H9 (cell line): Measurements from ENCODE around the gene ANKRD12. TPM values are rescaled to one million over a fixed set of nuclear protein-coding genes. Genes with fewer than 3 reads are reported as not detected.

Experiments
- DNase-seq: peaks from one replicate; pipeline ENCODE4 v3.0.0-alpha.2; 2017
- H2AFZ ChIP-seq: one replicate; pipeline ENCODE4 v1.6.1; 2013; ENCODE audit warnings: mild to moderate bottlenecking, low read length, control low read depth, moderate library complexity
- H2AK5ac ChIP-seq: 2 replicates; pipeline ENCODE4 v1.6.1; 2013; ENCODE audit warnings: low read length, control low read depth, mixed read lengths; ENCODE audit not compliant: insufficient read length
- H2BK120ac ChIP-seq: one replicate; pipeline ENCODE4 v1.6.1; 2013; ENCODE audit warnings: low read depth, mild to moderate bottlenecking, low read length, control low read depth, inconsistent platforms; ENCODE audit not compliant: poor library complexity, severe bottlenecking
- H2BK12ac ChIP-seq: 2 replicates; pipeline ENCODE4 v1.6.1; 2013; ENCODE audit warnings: low read length, control low read depth, mixed read lengths, low read depth; ENCODE audit not compliant: insufficient read length
- H2BK15ac ChIP-seq: 2 replicates; pipeline ENCODE4 v1.6.1; 2013; ENCODE audit warnings: low read depth, low read length, control low read depth
- H2BK20ac ChIP-seq: one replicate; pipeline ENCODE4 v1.6.1; 2013; ENCODE audit warnings: low read depth, mild to moderate bottlenecking, low read length, control low read depth, inconsistent platforms; ENCODE audit not compliant: poor library complexity, severe bottlenecking
- H2BK5ac ChIP-seq: 2 replicates; pipeline ENCODE4 v1.6.1; 2013; ENCODE audit warnings: low read length, control low read depth, mixed read lengths; ENCODE audit not compliant: insufficient read length
- H3K14ac ChIP-seq: 2 replicates; pipeline ENCODE4 v1.6.1; 2013; ENCODE audit warnings: low read length, control low read depth; ENCODE audit not compliant: insufficient read depth
- H3K18ac ChIP-seq: 2 replicates; pipeline ENCODE4 v1.6.1; 2013; ENCODE audit warnings: low read depth, mild to moderate bottlenecking, mixed read lengths, low read length, control low read depth; ENCODE audit not compliant: insufficient read length
- H3K23ac ChIP-seq: 2 replicates; pipeline ENCODE4 v1.6.1; 2013; ENCODE audit warnings: low read length, control low read depth, mixed read lengths, low read depth; ENCODE audit not compliant: insufficient read length
- H3K23me2 ChIP-seq: 2 replicates; pipeline ENCODE4 v1.6.1; 2013; ENCODE audit warnings: low read depth, mild to moderate bottlenecking, mixed read lengths, low read length, control low read depth; ENCODE audit not compliant: insufficient read length, poor library complexity, severe bottlenecking
- H3K27ac ChIP-seq: 2 replicates; pipeline ENCODE4 v1.5.1; 2013; ENCODE audit warnings: low read length, control low read depth, mixed read lengths, low read depth; ENCODE audit not compliant: insufficient read length
- H3K27me3 ChIP-seq: 2 replicates; pipeline ENCODE4 v1.6.1; 2013; ENCODE audit warnings: low read length, control low read depth, inconsistent platforms; ENCODE audit not compliant: insufficient read depth
- H3K4ac ChIP-seq: 2 replicates; pipeline ENCODE4 v1.6.1; 2013; ENCODE audit warnings: low read depth, mild to moderate bottlenecking, control low read depth, inconsistent platforms, low read length, moderate library complexity
- H3K4me1 ChIP-seq: 2 replicates; pipeline ENCODE4 v1.6.1; 2013; ENCODE audit warnings: low read length, control low read depth, inconsistent platforms; ENCODE audit not compliant: insufficient read depth
- H3K4me2 ChIP-seq: 2 replicates; pipeline ENCODE4 v1.6.1; 2013; ENCODE audit warnings: low read length, control low read depth, mixed read lengths; ENCODE audit not compliant: insufficient read length, insufficient read depth
- H3K56ac ChIP-seq: 2 replicates; pipeline ENCODE4 v1.6.1; 2013; ENCODE audit warnings: low read depth, mild to moderate bottlenecking, mixed read lengths, low read length, control low read depth; ENCODE audit not compliant: insufficient read length
- H3K79me1 ChIP-seq: 2 replicates; pipeline ENCODE4 v1.6.1; 2013; ENCODE audit warnings: low read depth, mild to moderate bottlenecking, moderate library complexity, low read length, control low read depth, inconsistent platforms; ENCODE audit not compliant: insufficient read depth, poor library complexity, severe bottlenecking
- H3K79me2 ChIP-seq: 2 replicates; pipeline ENCODE4 v1.6.1; 2013; ENCODE audit warnings: low read length, control low read depth, inconsistent platforms; ENCODE audit not compliant: insufficient read depth
- H3K9ac ChIP-seq: 2 replicates; pipeline ENCODE4 v1.6.1; 2013; ENCODE audit warnings: low read length, control low read depth, mixed read lengths; ENCODE audit not compliant: insufficient read length; ENCODE audit errors: extremely low read depth
- H3K9me3 ChIP-seq: one replicate; pipeline ENCODE4 v1.6.1; 2013; ENCODE audit warnings: low read depth, low read length, inconsistent platforms; ENCODE audit not compliant: control insufficient read depth
- H3T11ph ChIP-seq: one replicate; pipeline ENCODE4 v1.6.1; 2013; ENCODE audit warnings: mild to moderate bottlenecking, low read length, control low read depth, inconsistent platforms
- H4K20me1 ChIP-seq: one replicate; pipeline ENCODE4 v1.6.1; 2013; ENCODE audit not compliant: control insufficient read depth, insufficient read length, insufficient read depth
- H4K5ac ChIP-seq: 2 replicates; pipeline ENCODE4 v1.6.1; 2013; ENCODE audit warnings: low read depth, mild to moderate bottlenecking, mixed read lengths, low read length, control low read depth; ENCODE audit not compliant: insufficient read length
- H4K8ac ChIP-seq: replicated peaks from 2 replicates; pipeline ENCODE4 v1.6.1; 2013; ENCODE audit warnings: low read length, control low read depth, mixed read lengths, low read depth; ENCODE audit not compliant: insufficient read length
- H4K91ac ChIP-seq: 2 replicates; pipeline ENCODE4 v1.6.1; 2013; ENCODE audit warnings: low read depth, mild to moderate bottlenecking, moderate library complexity, mixed read lengths, low read length, control low read depth; ENCODE audit not compliant: insufficient read length
- H3K27ac Mint-ChIP-seq, 3 experiments: 2 replicates in 2 of 3; 3 replicates in 1 of 3; pipeline ENCODE4 v1.8.0; 2020 to 2021; ENCODE audit warnings: mixed read lengths in 3 of 3, mild to moderate bottlenecking in 1 of 3, moderate library complexity in 1 of 3
- H3K27me3 Mint-ChIP-seq: 2 replicates; pipeline ENCODE4 v1.8.0; 2021; ENCODE audit warnings: low read depth, mild to moderate bottlenecking, moderate library complexity, mixed read lengths
- H3K36me3 Mint-ChIP-seq, 3 experiments: 2 replicates in 2 of 3; 3 replicates in 1 of 3; pipeline ENCODE4 v1.8.0; 2020 to 2021; ENCODE audit warnings: low read depth in 3 of 3, mixed read lengths in 3 of 3; ENCODE audit not compliant: insufficient read depth in 1 of 3
- H3K4me1 Mint-ChIP-seq, 2 experiments: 2 replicates each; pipeline ENCODE4 v1.8.0; 2020; ENCODE audit warnings: mixed read lengths in 2 of 2
- H3K4me3 Mint-ChIP-seq, 2 experiments: 2 replicates in 1 of 2; 3 replicates in 1 of 2; pipeline ENCODE4 v1.8.0; 2020 to 2021; ENCODE audit warnings: mild to moderate bottlenecking in 2 of 2, mixed read lengths in 2 of 2, moderate library complexity in 1 of 2
- H3K9me3 Mint-ChIP-seq, 2 experiments: 2 replicates in 1 of 2; 3 replicates in 1 of 2; pipeline ENCODE4 v1.8.0; 2020; ENCODE audit warnings: mild to moderate bottlenecking in 2 of 2, mixed read lengths in 2 of 2, moderate library complexity in 1 of 2
- WGBS: extraction: QIAGEN DNeasy Blood & Tissue Kit; methylation state at CpG from one replicate; pipeline ENCODE4 v1.1.7; 2013; ENCODE audit warnings: missing lambda C conversion rate, low lambda C conversion rate, mixed read lengths; ENCODE audit not compliant: insufficient read length; ENCODE audit errors: extremely low coverage; 5-methylcytosine and 5-hydroxymethylcytosine counted together
- total RNA-seq: library from RNA; stranded (reverse); gene quantifications from 2 replicates; pipeline ENCODE4 v1.2.1, GENCODE V29; 2021
- TF ChIP-seq, protein P1 (sequence below): fragments of 200-600 bp; sonication (generic); conservative IDR thresholded peaks from 3 replicates; pipeline ENCODE4 v1.8.0; 2021; ENCODE audit warnings: antibody characterized with exemption, mild to moderate bottlenecking

Gene ANKRD12
- total RNA-seq, 1 experiment from 2014 or later, result 38.9 TPM

DNA sequence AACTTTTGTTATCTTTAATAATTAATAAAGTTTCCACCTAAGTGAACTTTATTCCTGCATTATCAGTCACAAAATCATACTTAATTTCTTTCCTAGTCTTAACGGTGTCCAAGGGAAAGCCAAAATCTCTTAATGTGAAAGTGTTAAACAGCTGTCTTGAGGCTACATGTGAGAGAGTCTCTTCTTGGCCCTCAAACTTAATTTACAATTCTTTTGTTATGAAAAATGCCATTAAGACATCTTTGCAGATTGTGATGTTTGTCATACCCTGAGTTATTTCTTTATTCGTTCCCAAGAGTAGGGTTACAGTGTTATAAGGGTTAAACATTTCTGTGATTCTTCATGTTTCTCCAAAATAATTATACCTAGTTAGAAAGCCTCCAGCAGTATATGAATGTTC is 64.6 kb downstream of the ANKRD12 start:
- no peak overlapping the region for H3K4me2 ChIP-seq
- H2BK15ac ChIP-seq, result no peak overlapping the region
- WGBS, result no CpG with 5 or more reads among the region's 2 CpGs
- H3K27ac Mint-ChIP-seq, result peak overlapping the region in 2 of 3 experiments; percentile 49 to 83; a peak in 4 of 7 replicates
- H4K20me1 ChIP-seq, result no peaks in the 10 kb centered on the region
- no peak overlapping the region for H4K5ac ChIP-seq
- H3K4me1 ChIP-seq, result peaks cover 3% of the 10 kb centered on the region
- no peaks in the 10 kb centered on the region for H3K79me2 ChIP-seq
- H2BK5ac ChIP-seq, result no peak overlapping the region
- no peak for DNase-seq
- H3K9me3 ChIP-seq, result no peaks in the 10 kb centered on the region
- peaks cover 0 to under 1% (median 0%) of the 10 kb centered on the region in 3 experiments; a peak in 1 of 7 replicates for H3K36me3 Mint-ChIP-seq
- TF ChIP-seq, protein P1, sequence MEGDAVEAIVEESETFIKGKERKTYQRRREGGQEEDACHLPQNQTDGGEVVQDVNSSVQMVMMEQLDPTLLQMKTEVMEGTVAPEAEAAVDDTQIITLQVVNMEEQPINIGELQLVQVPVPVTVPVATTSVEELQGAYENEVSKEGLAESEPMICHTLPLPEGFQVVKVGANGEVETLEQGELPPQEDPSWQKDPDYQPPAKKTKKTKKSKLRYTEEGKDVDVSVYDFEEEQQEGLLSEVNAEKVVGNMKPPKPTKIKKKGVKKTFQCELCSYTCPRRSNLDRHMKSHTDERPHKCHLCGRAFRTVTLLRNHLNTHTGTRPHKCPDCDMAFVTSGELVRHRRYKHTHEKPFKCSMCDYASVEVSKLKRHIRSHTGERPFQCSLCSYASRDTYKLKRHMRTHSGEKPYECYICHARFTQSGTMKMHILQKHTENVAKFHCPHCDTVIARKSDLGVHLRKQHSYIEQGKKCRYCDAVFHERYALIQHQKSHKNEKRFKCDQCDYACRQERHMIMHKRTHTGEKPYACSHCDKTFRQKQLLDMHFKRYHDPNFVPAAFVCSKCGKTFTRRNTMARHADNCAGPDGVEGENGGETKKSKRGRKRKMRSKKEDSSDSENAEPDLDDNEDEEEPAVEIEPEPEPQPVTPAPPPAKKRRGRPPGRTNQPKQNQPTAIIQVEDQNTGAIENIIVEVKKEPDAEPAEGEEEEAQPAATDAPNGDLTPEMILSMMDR, result no peak
- no peak overlapping the region for H4K8ac ChIP-seq
- no peaks in the 10 kb centered on the region for H3K27me3 Mint-ChIP-seq
- H2AFZ ChIP-seq, result no peak overlapping the region
- no peak overlapping the region for H4K91ac ChIP-seq
- H3K79me1 ChIP-seq, result no peaks in the 10 kb centered on the region
- H3K56ac ChIP-seq, result no peak overlapping the region
- no peak overlapping the region for H3K4ac ChIP-seq
- no peak overlapping the region for H3K9ac ChIP-seq
- H3K4me1 Mint-ChIP-seq, result peaks cover 16 to 21% of the 10 kb centered on the region in 2 experiments
- no peak overlapping the region for H3T11ph ChIP-seq
- no peak overlapping the region for H2BK12ac ChIP-seq
- H2BK20ac ChIP-seq, result no peak overlapping the region
- no peak overlapping the region for H3K27ac ChIP-seq
- no peaks in the 10 kb centered on the region for H3K23me2 ChIP-seq
- no peak overlapping the region for H3K14ac ChIP-seq
- no peaks in the 10 kb centered on the region for H3K27me3 ChIP-seq
- H3K9me3 Mint-ChIP-seq, result no peaks in the 10 kb centered on the region
- H2BK120ac ChIP-seq, result no peak overlapping the region
- no peak overlapping the region for H3K23ac ChIP-seq
- H3K4me3 Mint-ChIP-seq, result no peak overlapping the region; a peak in 1 of 5 replicates
- H2AK5ac ChIP-seq, result no peak overlapping the region
- no peak overlapping the region for H3K18ac ChIP-seq
